ENCODE results near the gene GRIN2A.

GRIN2A gene

DNA sequence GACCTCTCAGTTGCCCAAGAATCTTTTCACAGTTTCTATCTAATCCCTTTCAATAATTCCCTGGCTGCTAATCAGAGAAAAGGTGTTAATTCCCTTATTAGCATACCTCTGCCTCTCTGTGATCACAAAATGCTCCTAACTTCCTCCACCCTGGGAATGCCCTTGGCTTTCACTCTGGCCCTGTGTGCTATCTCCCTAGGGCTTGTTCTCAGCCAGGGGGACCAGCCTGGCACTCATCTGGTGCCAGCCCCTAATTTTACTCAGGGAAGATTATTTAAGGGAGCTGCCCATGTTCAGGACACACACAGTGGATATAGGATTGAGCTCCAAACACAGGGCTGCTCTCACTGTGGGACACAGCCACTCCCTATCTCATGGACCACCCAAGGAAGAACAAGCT, 225.2 kb downstream of the GRIN2A start:
- no peak for DNase-seq

GRCh38 chr16:9955677-9956076, 226.6 kb downstream of the GRIN2A start:
- DNase-seq = no peak

GRCh38 chr16:9953908-9954570, 228.2 kb downstream of the GRIN2A start:
- no peak for DNase-seq

DNA sequence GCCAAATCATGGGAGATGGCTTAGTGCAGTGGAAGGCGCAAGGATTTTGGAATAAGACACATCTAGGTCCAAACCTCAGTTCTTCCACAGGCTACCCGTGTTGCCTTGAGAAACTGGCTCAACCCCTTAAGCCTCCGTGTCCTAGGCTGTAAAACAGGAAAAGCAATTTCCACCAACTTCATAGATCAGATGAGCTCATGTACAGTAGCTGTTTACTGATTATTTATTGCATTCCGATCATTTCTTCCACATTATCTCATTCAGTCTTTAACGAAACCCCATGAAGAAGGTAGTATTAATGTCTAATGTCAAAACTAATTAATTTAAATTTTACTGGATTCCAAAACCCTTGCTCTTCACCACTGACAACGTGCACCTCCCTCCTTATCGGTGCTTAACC, 231.6 kb downstream of the GRIN2A start:
- no peak for DNase-seq

DNA sequence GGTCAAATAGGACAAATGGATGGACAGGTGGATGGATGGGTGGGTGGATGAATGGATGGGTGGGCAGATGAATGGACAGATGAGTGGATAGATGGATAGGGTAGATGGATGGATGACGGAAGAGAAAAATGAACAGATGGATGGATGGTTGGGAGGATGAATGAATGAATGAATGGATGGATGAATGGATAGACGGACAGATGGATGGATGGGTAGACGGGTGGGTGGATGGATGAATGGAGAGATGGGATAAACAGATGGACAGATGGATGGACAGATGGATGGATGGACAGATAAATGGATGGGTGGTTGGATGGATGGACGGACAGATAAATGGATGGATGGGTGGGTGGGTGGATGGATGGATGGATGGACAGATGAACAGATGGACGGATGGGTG, 232.8 kb downstream of the GRIN2A start:
- no peak for DNase-seq

GRCh38 chr16:9948933-9949332, 233.3 kb downstream of the GRIN2A start:
- no peak for DNase-seq

DNA sequence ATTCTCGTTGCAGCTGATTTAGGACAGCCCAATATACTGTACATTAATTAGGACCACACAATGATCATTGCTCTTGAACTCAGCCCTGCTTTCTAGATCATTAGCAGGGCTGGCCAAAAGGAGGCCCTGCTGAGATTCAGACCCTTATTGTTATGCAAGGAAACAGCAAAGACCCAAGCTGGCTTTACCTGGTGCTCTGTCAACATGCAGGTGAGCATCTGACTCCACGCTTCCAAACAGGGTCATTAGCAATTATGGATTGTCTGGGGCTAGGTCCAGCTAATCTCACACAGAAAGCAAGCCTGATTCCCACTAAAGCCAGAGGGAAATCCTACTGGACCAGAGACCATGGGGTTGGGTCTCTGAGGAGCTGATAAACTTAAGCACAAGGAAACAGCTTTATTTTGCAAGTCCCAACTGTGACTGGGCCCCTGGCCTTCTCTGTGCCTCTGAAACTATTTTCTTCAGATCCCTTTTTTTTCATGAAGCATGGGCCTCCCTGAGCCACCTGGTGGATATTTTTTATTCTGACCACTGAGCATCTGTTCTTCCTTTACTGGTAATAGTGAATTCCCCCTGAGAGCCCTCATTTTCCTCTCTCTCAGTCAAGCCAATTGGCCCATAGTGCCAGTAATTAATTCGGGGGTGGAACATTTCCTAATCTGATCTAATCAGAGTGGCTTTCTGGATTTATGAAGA, 236.1 kb downstream of the GRIN2A start:
- no peak for DNase-seq

DNA sequence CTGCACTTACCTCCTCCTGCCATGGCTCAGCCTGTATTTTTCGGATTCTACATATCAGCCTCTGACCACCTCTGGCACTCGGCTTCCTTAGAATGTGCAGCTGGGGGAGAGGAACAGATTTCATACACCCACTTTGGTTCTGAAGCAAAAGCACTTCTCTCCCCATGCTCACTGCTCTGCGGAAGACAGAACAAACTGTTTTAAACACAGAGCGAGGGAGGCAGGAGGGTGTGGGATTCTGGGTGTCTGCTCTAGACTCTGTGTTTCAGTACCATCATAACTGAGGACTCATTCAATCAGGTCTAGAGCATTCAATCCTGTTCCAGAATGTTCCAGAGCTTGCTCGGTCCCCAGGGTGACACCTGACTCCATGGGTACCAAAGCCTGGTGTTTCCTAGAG, 239.1 kb downstream of the GRIN2A start:
- DNase-seq = no peak

GRCh38 chr16:9941245-9941644, 241.0 kb downstream of the GRIN2A start:
- DNase-seq = no peak

GRCh38 chr16:9934723-9935508, 247.3 kb downstream of the GRIN2A start:
- DNase-seq = no peak

DNA sequence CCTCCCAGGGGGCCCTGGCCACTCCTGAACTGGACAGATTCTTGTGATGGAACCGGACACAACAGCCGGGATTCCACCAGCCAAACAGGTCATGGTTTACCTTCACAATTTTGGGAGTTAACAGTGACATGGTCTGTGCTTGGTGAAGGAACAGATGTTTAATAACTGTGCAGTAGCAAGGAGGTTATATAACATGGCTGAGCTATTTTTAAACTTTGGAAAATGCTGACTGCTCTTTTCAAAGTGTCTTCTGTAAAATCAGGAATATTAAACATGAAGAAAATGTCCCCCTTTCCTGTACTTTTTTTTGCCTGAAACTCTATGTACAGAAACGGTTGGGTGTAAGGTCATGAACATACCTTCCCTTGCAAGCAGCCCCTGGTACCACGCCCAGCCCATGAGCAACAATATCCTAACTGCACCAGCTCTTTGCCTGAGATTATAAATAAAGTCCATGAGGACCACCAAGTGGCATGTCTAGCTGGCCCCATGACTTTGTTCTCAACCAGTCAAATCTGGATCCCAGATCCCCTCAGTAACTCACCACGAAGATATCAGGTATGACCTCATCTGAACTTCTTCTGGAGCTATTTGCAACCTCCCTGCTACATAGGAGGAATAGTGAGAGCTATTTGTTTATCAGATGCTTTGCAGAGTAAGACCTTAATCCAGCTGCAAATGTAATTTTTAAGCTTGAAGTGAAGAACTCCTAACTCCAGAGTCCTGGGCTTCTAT, 249.1 kb downstream of the GRIN2A start:
- no peak for DNase-seq

DNA sequence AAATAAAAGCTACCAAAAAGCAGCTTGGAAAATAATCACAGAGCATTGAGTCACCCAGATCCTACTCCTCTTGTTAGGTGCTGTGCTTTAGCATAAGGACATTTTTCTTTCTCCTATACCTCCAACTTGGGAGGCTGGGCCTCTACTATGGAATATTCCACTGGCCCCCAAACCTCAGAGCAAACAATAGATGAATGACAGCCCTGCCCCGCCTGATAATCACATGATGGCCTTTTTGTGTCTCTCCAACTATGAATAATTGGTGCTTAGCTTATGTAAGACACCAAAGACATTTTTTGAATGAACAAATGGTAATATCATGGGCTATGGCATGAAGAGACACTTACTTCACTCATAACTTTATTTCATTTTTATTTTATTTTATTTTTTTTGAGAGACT, 250.2 kb downstream of the GRIN2A start:
- DNase-seq = no peak

DNA sequence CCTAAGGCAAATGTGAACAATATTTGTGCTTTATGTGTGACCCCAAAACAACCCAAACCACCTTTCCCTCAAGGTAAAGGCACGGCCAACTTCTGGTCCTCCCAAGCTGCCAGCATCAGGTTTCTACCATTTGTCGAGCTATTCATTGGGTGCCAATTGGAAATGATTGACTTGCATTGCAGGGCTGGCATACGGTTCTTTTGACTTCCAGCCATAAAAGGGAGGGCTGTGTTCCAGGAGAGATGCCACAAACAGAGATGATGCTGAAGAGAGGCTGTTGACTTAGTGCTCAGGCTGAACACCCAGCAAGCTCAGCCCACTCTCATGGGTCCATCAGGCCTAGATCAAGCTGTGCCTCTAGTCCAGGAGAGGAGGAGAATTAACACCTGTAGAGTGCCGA, 252.4 kb downstream of the GRIN2A start:
- no peak for DNase-seq

- no peak for DNase-seq
These were observed 252.9 kb downstream of the GRIN2A start for GRCh38 chr16:9929313-9929712.

- DNase-seq = no peak
These were observed 259.8 kb downstream of the GRIN2A start for GRCh38 chr16:9922441-9922840.

DNA sequence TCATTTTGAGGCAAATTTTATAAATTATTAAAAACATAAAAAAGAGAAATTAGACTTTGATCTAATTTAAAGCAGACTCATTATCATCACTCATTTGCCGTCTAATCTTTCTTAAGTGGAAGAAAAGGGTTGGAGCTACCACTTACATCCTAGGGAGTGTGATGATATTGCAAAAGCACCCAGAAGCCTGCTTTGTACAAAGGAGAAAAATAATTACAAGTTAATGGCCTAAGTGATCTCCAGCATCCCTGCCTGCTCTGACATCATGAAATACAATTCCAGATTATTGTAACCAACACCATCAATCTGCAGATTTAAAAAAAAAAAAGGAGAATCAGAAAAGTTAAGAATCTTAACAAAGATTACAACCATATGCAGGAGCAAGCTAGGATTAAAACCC, 260.2 kb downstream of the GRIN2A start:
- DNase-seq = no peak

DNA sequence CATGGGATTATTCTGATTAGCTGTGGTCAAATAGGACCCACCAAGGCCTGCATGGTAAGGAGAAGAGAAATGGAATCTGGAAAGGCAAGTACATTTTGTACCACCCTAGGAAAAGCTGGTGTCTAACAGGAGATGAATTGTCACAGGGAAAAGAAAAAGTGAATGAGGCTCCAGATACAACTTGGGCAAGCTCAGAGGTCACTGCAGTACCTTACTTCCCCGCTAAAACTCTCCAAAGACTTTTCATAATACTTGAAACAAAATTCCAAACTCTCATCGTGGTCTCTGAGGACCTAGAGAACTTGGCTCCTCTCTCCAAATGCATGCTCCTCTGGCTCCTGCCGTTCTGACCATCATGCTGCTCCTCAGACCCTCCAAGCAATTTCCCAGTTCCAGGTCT, 262.8 kb downstream of the GRIN2A start:
- no peak for DNase-seq

GRCh38 chr16:9917691-9918090, 264.5 kb downstream of the GRIN2A start:
- no peak for DNase-seq

DNA sequence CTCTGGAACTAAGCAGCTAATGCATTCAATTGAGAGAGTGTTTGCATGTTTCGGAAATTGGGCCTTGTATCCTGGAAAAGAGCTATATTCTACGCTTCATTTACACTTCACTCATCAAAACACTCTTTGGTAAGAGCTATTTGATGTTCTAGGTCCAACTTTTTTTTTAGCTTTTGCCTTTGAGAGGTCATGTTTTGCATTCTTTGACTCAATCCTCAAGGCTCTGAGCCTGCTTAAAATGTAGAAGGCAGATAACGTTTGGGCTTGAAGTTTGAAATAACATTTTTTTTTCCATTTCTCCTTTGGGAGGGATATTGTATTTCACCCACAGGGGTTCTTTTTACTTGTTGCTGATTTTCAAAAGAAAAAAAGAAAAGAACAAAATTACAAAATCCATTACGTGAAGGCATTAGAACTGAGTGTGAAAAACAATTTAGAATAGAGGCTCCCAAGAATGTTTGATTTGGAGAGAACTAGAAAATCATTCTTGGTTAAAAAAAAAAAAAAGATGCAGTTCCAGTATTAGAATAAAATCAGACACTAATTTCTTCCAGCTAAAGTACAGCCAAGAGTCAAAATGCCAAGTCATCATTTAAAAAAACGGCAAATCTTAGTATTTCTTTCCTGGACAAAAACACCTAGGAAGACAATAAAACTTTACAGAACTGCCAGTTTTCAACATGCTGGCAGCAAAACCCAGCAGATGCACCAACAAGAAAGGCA, 268.5 kb downstream of the GRIN2A start:
- DNase-seq = no peak

DNA sequence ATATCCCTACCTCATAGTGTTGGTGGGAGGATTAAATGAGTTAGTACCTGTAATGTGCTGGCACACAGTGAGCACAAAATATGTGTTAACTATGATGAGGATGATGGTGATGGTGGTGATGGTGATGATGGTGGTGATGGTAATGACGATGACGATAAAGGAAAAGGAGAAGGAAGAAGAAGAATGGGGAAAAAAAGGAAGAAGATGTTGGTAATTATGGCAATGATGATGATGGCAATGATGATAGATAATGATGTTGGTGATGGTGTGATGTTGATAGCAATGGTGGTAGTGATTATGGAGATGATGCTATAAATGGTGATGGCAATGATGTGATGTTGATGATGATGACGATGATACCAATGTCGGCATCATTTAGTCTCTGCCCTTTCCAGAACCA, 270.2 kb downstream of the GRIN2A start:
- no peak for DNase-seq

DNA sequence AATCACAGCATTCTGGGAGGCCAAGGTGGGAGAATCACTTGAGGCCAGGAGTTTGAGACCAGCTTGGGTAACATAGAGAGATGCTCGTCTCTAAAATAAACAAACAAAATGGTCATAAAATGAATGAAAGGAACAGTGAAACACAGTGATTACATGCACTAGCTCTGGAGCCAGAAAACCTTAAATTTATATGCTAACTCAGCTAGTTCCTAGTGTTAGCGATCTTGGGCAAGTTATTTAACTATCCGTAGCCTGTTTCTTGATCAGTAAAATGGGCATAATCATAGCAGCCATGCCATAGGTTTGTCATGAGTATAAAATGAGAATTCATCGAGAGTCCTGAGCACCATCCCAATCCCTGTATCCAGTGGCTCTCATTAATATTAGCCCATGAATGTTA, 271.0 kb downstream of the GRIN2A start:
- DNase-seq = no peak

GRCh38 chr16:9909072-9909825, 273.0 kb downstream of the GRIN2A start:
- no peak for DNase-seq
